Activated naive CD8-positive, alpha-beta T cell treated with anti-CD3 and anti-CD28 coated beads, Interleukin-2, amount 50 U/mL, for 16 hours (primary cell): ENCODE measurements around the gene PTAFR.

Source experiments
- DNase-seq: peaks from one replicate; pipeline ENCODE4 v3.0.0-alpha.2; 2020; ENCODE audit warnings: low read depth, low spot score

PTAFR gene

DNA sequence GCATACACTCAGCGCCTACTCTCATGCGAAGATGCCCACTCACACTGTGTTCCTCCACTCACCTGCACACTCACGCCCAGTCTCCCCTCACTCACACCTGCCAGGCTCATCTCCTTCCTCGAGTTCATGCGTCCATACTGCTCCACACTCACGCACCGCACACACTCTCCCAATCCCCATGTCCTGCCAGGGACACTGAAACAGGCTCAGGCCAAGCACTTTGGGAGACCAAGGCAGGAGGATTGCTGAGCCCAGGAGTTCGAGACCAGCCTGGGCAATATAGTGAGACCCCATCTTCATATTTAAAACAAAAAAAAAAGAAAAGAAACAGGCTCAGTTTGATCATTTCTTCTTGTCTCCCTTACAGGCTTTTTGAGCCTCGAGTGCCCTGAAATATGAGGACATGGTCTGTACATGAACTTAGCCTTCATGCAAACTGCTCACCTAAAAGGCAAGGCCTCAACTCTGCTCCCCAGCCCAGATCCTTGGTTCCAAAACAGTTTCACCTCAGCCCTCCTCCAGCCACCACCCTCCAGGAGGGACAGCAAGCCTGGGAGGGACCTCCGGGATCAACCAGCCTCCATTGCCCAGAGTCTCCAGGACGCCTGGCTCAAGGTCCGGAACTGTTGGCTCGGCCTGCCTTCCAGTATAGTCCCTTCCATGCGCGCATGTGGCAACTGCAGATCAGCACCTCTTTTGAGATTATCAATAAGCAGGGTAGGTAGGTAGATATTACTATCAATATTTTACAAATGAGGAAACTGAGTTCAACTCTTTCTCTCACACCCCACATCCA, 2.4 kb upstream of the PTAFR start:
- DNase-seq, result no peak

DNA sequence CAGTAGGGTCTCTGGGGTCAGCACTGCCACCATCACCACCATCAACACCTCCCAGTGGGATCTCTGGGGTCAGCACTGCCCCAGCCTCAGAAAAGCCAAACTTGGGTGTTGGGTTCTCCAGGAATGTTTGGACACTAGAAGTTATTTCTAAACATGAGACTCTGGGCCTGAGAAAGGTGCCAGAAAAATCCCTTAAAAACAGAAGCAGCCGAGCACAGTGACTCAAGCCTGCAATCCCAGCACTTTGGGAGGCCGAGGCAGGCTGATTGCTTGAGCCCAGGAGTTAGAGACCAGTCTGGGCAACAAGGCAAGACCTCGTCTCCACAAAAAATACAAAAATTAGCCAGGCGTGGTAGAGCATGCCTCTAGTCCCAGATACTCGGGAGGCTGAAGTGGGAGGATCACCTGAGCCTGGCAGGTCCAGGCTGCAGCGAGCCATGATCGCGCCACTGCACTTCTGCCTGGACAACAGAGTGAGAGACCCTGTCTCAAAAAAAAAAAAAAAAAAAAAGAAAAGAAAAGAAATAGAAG, 470 bp downstream of the PTAFR start:
- no peak for DNase-seq

DNA sequence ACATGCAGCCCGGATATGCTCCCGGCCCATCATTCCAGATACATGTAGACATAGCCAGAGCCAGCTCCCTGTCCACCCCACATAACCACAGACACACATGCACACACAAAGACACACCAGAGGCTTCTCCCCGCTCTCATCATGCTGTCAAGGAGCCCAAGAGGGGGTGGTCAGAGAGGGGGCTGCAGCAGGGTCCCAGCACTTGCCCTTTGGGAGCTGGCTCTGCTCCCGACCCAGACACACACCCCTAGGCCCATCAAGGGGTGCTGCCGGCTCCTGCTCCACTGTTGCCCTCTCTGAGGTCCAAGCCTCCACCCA, 2.6 kb downstream of the PTAFR start:
- DNase-seq, result no peak

DNA sequence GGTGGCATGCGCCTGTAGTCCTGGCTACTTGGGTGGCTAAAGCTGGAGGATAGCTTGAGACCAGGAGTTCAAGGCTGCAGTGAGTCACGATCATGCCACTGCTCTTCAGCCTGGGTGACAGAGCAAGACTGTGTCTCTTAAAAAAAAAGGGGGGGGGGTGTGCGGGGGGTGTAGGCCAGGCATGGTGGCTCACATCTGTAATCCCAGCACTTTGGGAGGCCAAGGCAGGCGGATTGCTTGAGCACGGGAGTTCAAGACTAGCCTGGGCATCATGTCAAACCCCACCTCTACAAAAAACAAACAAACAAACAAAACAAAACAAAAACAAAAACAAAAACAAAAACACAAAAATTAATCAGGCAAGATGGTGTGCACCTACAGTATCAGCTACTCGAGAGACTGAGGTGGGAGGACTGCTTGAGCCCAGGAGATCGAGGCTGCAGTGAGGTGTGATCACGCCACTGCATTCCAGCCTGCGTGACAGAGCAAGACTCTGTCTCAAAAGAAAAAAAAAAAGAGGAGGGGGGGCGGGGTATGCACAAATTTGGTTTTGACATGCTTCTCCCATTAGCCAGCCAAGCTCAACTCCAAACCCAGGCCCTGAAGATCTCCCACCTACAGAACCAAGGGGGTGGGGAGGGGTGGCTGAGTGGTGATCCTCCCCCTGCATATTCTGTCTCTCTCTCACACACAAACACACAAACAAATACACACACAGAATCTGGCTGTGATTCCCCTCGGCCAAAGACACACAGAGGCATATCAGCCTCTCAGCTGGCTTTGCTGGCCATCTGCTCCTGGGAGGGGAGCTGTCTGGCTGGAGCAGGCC, 3.1 kb downstream of the PTAFR start:
- no peak for DNase-seq

DNA sequence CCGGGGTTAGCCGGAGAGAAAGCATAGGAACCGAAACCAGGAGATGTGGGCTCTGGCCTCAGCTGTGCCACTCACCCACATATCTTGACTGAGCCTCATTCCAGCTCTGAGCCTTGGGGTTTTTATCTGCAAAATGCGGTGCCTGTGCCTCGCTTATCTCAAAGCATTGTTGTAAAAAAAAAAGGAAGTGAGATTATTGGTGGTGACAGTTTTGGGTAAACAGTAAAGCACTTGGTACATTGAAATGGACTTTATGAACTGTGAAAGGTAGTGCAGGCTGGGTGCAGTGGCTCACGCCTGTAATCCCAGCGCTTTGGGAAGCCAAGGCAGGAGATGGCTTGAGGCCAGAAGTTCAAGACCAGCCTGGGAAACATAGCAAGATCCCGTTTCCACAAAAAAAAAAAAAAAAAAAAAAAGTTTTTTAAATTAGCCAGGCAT, 3.8 kb downstream of the PTAFR start:
- no peak for DNase-seq

DNA sequence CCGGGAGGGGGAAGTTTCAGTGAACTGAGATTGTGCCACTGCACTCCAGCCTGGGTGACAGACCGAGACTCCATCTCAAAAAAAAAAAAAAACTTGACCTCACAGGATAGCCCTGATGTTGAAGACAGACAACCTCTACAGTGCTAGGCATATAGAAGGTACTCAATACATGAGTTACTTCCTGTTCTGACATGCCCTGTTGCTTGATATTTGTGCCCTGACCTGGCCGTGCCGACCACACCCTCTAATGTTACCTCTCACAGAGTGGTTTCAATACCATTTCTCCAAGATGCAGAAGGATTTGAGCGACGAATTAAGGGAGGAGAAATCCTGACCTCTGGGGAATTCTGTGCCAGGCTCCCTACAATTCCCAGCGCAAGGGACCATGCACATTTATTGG, 5.2 kb downstream of the PTAFR start:
- no peak for DNase-seq

DNA sequence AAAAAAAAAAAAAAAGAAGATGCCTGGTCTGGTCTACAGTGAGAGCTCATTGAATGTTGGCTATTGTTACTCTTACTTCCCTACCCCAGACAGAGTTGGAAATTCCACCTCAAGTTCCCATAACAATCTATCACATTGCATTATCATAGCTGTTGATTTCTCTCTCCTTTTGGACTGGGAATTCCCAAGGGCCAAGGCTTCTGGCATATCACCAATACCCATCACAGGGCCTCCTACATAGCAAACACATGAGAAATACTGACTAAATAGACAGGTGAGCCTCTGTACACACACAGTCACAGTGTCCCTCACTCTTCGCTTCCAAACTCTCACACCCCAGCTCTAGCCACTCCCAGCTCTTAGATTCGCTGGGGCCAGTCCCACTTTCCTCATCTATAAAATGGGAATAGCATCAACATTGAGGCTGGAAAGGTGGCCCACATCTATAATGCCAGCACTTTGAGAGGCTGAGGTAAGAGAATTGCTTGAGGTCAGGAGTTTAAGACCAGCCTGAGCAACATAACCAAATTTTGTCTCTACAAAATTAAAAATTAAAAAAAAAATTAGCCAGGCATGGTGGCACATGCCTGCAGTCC, 6.4 kb downstream of the PTAFR start:
- no peak for DNase-seq

DNA sequence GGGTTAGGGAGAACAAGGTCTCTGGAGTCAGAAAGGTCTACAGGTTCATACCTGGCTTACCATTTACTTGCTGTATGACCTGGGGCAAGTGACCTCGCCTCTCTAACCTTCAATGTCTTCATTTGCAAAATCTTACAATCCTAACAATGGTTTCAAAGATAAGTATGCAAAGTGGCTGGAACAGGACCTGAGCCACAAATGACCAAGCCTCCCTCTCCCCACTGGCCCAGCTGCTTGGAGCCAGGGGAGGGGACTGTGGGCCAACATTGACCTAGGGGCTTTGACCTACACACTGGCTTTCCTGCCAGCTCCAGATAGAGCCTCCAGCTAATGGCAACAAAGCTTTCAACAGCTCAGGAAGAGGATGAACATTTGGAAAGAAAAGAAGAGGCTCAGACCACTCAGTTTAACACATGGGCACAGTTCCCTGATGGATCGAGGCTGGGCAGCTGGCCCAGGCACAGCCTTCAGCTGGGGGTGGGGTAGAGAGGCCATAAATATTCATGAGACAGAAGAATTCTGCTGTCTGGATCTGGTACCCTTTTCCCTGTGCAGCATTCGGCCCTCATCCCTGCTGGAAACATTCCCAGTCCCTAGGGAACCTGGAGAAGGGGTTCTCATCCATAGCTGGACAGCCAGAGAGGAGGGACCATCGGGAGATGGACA, 12.9 kb downstream of the PTAFR start:
- no peak for DNase-seq

DNA sequence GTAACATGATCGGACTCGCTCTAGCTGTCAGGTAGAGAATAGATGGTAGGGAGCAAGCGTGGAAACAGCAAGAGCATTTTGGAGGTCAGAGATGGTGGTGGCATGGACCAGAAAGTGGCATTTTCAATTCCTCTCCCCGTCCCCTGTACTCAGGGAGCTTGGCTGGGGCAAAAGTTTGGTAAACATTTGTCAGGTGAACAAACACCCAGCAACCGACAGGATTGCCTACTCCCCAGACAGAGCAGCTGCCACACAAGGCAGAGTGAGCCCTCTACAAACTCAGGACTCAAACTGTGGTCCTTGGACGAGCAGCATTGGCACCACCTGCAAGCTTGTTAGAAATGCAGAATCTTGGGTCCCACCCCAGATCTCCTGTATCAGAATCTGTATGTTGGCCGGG, 14.3 kb downstream of the PTAFR start:
- no peak for DNase-seq

DNA sequence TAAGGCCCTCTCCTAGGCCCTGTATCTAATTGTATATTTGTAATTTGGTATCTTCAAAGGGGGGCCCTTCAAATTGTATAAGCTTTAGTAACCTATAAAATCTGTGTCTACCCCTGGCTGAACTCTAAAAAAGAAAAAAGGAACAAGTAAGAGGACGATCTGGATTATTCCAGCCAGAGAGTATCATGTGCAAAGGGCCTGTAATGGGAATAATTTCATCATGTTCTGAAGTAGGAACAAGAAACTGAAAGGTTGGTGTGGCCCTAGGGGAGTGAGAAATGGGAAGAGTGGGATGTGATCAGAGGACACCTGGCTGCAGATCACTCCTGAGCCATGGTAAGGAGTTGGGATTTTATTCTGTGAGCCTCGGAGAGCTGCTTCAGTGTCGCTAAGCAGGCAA, 14.7 kb downstream of the PTAFR start:
- DNase-seq, result no peak

DNA sequence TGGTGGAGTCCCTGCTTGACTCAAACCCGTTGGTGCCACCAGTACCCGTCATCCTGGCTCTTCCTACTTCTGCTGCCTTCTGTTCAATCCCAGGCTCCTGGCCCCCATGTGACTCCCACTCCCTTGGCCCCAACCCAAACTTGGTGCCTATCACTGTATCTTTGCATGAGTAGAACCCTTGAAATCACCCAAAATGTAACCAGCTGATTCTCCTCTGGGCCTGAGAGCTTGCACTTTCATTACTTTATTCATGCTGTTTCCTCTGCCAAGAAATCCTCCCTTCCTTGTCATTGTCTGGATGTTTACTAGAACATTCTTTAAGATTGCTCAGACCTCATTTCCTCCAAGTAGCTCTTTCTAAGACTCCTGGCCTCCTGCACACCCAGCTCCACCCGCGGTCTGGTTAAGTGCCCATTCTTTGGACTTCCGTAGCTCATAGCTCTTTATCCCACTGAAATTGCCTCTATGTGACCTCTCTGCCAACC, 15.7 kb downstream of the PTAFR start:
- DNase-seq, result no peak

DNA sequence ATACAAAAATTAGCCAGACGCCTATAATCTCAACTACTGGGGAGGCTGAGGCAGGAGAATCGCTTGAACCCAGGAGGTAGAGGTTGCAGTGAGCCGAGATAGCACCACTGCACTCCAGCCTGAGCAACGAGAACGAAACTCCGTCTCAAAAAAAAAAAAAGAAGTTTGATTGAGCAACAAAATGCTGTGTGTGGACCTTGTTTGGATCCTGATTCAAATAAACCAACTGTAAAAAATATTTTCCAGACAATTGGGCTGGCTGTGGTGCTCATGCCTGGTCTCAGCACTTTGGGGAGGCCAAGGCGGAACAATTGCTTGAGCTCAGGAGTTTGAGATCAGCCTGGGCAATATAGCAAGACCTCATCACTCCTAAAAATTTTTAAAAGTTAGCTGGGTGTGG, 16.8 kb downstream of the PTAFR start:
- DNase-seq, result no peak

DNA sequence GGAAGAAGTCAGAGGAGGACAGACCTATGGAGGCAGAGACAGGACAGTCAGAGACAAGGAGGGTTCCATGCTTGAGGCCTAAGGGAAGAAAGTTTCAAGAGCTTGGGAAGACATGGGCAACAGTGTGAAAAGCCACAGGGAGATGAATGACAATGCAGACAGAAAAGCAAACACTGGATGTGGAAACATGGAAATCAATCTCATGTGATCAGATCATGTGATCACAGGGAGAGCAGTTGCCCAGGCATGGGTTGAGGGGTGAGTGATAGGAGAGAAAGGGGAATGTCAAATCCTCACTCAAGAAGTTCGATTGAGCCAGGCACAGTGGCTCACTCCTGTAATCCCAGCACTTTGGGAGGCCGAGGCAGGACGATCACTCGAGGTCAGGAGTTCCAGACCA, 17.2 kb downstream of the PTAFR start:
- DNase-seq, result no peak

DNA sequence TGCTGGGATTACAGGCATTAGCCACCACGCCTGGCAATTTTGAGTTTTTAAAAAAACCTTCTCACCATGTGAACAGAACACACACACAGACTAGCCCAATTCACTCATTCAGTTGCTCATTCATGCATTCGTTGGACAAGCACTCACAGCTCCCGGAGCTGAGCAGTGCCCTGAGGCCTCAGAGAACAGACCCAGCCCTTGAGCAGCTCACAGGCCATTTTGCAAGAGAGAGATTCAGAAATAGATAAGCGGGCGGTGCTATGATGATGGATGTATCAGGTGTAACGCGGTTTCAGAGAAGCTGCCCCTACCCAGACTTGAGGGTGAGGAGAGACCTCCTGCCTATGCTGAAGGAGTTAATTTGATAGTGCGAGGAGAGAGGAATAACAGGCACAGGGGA, 18.6 kb downstream of the PTAFR start:
- DNase-seq, result no peak

DNA sequence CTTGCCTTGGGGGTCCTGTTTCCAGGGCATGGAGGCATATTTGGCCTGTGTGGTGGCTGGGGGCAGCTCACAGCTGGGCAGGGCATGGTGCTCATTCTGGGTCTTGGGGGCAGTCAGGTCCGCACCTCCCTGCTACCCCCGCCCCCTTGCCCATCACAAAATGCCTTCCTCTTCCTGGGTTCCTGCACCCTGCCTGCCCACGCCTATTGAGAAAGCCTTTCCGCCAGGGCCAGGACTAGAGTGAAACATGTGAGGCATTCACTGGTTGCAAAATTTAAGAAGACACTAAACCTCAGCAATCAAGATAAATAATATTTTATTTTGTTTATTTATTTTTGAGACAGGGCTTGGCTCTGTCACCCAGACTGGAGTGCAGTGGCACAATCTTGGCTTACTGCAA, 19.7 kb downstream of the PTAFR start:
- DNase-seq, result no peak

DNA sequence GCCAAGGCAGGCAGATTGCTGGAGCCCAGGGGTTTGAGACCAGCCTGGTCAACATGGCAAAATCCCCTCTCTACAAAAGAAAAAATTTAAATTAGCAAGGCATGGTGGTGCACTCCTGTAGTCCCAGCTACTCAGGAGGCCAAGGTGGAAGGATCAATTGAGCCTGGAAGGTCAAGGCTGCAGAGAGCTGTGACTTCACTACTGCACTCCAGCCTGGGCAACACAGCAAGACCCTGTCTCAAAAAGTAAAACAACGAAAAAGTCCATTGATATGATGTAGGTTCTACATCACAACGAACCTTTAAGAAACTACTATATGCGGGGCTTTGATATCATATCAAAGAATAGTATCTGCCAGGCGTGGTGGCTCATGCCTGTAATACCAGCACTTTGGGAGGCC, 20.9 kb downstream of the PTAFR start:
- no peak for DNase-seq

DNA sequence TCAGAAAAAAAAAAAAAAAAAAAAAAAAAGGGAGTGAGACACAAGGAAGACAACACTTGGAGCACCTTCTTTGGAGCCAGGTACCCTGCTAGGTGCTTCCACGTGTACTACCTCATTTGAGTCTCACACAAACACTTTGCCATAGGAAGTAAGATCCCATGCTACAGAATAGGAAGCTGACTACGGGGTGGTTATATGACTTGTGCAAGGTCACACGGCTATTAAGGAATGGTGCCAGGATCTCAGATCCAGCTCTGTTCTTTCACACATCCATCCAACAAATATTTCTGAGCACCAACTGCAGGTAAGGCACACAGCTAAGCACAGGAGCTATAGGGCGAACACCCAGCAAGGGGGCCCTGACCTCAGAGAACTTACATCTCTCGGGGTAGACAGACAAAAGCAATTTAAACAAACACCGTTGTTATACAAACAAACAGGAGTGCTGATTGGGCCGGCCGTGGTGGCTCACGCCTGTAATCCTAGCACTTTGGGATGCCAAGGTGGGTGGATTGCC, 22.4 kb downstream of the PTAFR start:
- DNase-seq, result no peak

DNA sequence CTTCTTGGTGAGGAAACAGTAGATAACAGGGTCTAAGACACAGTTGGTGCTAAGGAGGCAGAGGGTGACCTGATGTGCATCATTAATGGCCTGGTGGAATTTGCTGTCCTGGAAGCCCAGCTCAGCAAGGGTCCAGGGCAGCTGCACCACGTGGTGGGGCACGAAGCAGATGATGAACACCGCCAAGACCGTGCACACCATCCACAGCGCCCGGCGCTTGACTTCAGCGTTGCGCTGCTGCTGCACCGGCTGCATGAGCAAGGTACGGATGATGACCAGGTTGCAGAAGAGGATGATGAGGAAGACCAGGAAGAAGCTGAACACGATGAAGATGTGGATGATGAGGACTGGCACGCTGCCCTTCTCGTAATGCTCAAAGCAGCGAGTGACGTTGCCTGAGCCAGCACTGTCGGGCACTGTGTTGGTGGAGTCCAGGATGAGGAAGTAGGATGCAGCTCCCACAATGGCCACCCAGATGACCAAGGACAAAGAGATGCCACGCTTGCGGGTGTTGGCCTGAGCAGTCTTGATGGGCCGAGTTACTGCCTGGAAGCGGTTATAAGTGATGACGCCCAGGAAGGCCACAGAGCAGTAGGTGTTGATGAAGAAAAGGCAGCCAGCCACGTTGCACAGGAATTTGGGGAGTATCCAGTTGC, 26.2 kb downstream of the PTAFR start:
- no peak for DNase-seq

DNA sequence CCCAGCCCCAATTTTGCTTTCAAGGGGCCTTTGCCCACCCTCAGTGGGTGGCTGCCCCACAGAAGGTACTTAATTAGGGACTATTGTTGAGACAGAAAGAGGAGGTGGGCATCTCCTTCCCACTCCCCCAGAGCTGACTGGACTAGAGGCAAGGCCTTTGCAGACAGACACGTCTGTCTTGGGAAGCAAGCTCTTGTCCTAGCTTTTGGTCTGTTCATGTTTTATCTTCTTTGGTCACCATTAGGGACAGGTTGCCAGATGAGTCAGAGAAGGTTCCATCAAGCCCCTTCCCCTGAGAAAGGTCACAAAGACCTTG, 27.7 kb downstream of the PTAFR start:
- DNase-seq, result no peak

DNA sequence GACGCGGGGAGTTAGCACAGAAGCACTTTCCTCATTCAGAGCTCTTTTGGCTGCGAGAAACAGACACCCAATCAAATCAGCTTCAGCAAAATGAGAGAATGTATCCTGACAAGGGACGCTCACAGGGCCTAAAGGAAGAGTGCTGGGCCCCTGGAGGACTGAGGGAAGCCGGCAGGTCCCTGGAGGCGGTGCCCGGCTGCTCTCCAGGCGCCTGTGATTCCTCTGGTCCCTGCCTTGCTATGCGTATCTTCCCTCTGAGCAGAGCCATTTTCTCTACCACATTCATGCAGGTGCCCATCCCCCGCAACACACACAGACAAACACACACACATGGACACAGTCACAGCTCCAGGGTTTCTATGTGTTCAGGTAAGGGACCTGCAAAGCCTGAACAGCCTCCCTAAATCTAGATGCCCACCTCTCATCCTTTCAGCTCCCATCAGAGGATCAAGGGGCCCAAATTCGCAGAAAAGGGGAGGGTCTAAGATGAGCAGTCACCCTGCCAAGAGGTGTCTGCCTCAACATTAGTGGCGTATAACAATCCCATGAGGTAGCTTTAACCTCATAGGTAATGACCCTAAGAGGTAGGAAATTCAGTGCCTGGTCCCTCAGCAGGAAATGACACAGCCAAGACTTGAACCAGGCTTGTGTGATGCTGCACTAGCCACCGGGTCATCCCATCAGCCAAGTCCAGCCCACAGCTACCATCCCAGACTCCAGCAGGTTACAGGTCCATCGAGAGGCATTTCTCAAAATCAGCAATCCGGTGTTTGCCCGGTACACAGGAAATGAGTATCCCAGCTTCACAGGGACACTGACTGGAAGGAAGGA, 29.0 kb downstream of the PTAFR start:
- DNase-seq, result no peak
